ENCODE results near the gene SPATA20. TPM values are rescaled to one million over a fixed set of nuclear protein-coding genes. Genes with fewer than 3 reads are reported as not detected.

Gene SPATA20
- total and polyA plus RNA-seq, 2 of the 8 experiments (the other 6 are each of a cell fraction or from before 2014, with no cell fraction given), result 16.2 to 17.5 TPM

DNA sequence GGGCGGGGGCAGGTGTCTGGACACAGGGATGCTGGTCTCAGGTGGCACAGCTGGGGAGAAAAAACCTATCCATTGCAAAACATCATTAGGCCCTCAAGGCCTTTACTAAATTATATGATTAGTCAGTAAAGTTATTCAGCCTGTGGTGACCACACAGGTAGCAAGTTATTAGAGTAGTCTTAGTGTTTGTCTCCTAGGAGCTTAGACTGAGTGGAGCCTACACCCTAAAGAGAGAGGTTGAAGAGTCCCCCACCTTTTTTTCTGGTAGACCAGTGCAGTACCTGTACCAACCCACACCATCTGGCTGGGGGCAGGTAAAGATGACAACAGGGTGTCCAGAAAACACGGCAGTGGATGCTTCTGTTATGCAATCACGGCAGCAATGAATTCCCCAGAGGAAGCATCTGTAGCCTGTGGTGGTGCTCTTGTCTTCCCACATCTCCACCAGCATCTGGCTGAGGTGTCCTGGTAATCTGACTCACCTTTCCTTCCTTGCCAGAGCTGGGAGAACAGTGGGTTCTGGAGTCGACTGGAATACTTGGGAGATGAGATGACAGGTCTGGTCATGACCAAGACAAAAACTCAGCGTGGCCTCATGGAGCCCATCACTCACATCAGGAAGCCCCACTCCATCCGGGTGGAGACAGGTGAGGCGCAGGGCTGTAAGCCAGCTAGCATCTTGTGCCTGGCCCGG lies 27.7 kb upstream of the SPATA20 start:
- H4K5ac ChIP-seq (ENCODE audit: insufficient read length, low read depth, low read length), result no peak overlapping the region
- no peak overlapping the region for H3K23ac ChIP-seq (ENCODE audit: insufficient read length)
- H3K27ac ChIP-seq (ENCODE audit: low read depth, low read length), result no peak overlapping the region
- no peak overlapping the region for H2BK20ac ChIP-seq (ENCODE audit: low read length)
- H2AK5ac ChIP-seq (ENCODE audit: low read depth, low read length), result no peak overlapping the region
- H3K4me2 ChIP-seq (ENCODE audit: insufficient read depth in 1 of 2, low read depth in 2 of 2, low read length in 2 of 2), result no peak overlapping the region
- 85% methylated on average over 8 of the region's 8 CpGs; no CpG with 5 or more reads in 1 of the 2 experiments for WGBS, 2 experiments (ENCODE audit: extremely low coverage in 1 of 2, insufficient coverage in 1 of 2, insufficient read length in 1 of 2, insufficient replicate concordance in 2 of 2, low coverage in 1 of 2, low lambda C conversion rate in 2 of 2, missing lambda C conversion rate in 1 of 2)
- H2BK120ac ChIP-seq (replicated peaks; ENCODE audit: low read depth, low read length), result no peak overlapping the region
- H3K9ac ChIP-seq (replicated peaks in 1 of 4; ENCODE audit: extremely low read depth in 1 of 4, low read depth in 3 of 4, low read length in 3 of 4), result no peak overlapping the region
- H3K18ac ChIP-seq (ENCODE audit: extremely low read depth, low read length), result no peak overlapping the region
- no peak overlapping the region for H2BK15ac ChIP-seq (ENCODE audit: low read length)
- no peak overlapping the region; the same call in 1 of the 2 replicates for H4K8ac ChIP-seq (ENCODE audit: extremely low read depth, insufficient read depth, low read length)
- no peaks in the 10 kb centered on the region for H3K9me3 ChIP-seq (ENCODE audit: insufficient read depth in 2 of 2, low read depth in 1 of 2, low read length in 1 of 2)
- H2BK5ac ChIP-seq (ENCODE audit: low read depth, low read length), result no peak overlapping the region
- POLR2A ChIA-PET (ENCODE audit: partially characterized antibody), result interaction anchor here (1.0 to 2.4 kb wide), 2 partner anchors 13 to 14 kb away, joined by 3 to 13 read pairs; partner anchors contain the start of gene EPN3
- H4K20me1 ChIP-seq (replicated peaks in 1 of 2; ENCODE audit: control insufficient read depth in 1 of 2, insufficient read depth in 2 of 2, low read length in 2 of 2), result no peaks in the 10 kb centered on the region
- no peaks in the 10 kb centered on the region for H3K79me2 ChIP-seq (ENCODE audit: control insufficient read depth in 1 of 2, insufficient read depth in 2 of 2, low read length in 2 of 2)
- no peaks in the 10 kb centered on the region for H3K79me1 ChIP-seq (ENCODE audit: low read depth, low read length)
- H2AFZ ChIP-seq (ENCODE audit: low read length), result no peak overlapping the region
- no peaks in the 10 kb centered on the region for H3K23me2 ChIP-seq (ENCODE audit: low read depth, low read length)
- CTCF ChIA-PET (ENCODE audit: partially characterized antibody), result interaction anchor here (0.5 to 2.7 kb wide), 9 partner anchors 12 to 256 kb away, joined by 3 to 12 read pairs (median 3); no protein-coding TSS in a partner anchor
- no peak overlapping the region for H2BK12ac ChIP-seq (ENCODE audit: low read depth, low read length)
- peaks cover 0 to 2% (median 0%) of the 10 kb centered on the region in 4 experiments; a peak in 2 of 7 replicates for H3K4me1 ChIP-seq (replicated peaks in 1 of 4; ENCODE audit: control insufficient read depth in 3 of 4, insufficient read depth in 4 of 4, low read length in 3 of 4)
- no peaks in the 10 kb centered on the region for H3K36me3 ChIP-seq (ENCODE audit: control insufficient read depth in 2 of 4, insufficient read depth in 4 of 4, low read length in 3 of 4)
- H3K14ac ChIP-seq (ENCODE audit: insufficient read length), result no peak overlapping the region
- H3K27me3 ChIP-seq (replicated peaks in 1 of 4; ENCODE audit: control insufficient read depth in 3 of 4, extremely low read depth in 1 of 4, insufficient read depth in 3 of 4, low read length in 3 of 4), result no peaks in the 10 kb centered on the region; a peak in 1 of 7 replicates
- H3K4me3 ChIP-seq (ENCODE audit: extremely low read depth in 1 of 4, insufficient read depth in 2 of 4, low read depth in 3 of 4, low read length in 4 of 4), result no peak overlapping the region
- DNase-seq (ENCODE audit: low read depth in 1 of 2, low spot score in 2 of 2) (no peak), FAIRE-seq (no peak)
- H3K56ac ChIP-seq (replicated peaks; ENCODE audit: insufficient read length, low read depth, low read length), result no peak overlapping the region
- no peak overlapping the region for H3K4ac ChIP-seq (replicated peaks; ENCODE audit: insufficient read length, low read depth, low read length)
- no peak overlapping the region for H4K91ac ChIP-seq (replicated peaks; ENCODE audit: insufficient read length, low read length)
